GM18505 (cell line): ENCODE results near the gene EZH1.

ENCODE experiments used
- ATAC-seq: cut with Tn5 transposase; IDR thresholded peaks from one replicate; pipeline ENCODE4 v1.9.1; 2021; ENCODE audit not compliant: unreplicated experiment
- POLR2A ChIP-seq: IDR thresholded peaks from 4 replicates; pipeline ENCODE4 v1.6.1; 2011; ENCODE audit warnings: borderline replicate concordance; ENCODE audit not compliant: insufficient read depth, insufficient read length; ENCODE audit errors: extremely low read depth

Gene EZH1

DNA sequence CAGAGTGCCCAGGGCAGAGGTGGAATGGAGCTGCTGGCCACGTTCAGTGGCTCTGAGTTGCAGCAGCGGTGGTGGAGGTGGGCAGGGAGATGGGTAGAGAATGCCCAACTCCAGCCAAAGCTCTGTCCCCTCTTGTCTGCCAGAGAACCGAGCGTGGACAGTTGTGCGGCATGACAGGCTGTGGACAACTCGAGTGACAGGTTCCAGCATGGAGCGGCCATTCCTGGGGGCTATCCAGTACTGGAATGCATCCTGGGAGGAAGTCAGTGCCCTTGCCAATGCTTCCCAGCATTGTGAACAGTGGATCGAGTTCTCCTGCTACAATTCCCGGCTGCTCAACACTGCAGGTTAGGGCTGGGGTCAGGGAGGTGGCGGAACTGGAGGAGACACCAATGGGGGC lies 54.2 kb downstream of the EZH1 start:
- no peak for ATAC-seq
- no peak for TF ChIP-seq POLR2A

DNA sequence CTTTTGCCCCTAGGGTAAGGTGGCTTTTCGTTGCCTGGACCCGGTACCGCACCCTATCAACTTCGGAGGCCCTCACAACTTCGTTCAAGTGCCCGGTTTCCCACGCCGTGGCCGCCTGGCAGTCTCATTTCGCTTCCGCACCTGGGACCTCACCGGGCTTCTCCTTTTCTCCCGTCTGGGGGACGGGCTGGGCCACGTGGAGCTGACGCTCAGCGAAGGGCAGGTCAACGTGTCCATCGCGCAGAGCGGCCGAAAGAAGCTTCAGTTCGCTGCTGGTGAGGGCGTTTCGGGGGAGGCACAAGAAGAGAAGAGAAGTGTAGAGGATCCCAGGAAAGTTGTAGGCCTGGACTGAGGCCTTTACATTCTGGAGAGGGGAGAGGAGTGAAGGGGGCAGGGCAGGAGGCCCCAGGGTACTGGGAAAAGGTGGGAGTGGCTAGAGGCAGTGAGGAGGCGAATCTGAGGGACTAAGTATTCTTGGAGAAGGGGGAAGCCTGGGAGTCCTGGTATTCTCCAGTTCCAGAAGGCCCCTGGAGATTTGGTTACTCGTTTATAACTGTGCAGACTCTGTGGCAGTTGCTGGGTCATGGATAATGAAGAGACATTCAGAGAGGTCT lies 57.0 kb downstream of the EZH1 start:
- ATAC-seq: no peak
- TF ChIP-seq POLR2A: no peak

DNA sequence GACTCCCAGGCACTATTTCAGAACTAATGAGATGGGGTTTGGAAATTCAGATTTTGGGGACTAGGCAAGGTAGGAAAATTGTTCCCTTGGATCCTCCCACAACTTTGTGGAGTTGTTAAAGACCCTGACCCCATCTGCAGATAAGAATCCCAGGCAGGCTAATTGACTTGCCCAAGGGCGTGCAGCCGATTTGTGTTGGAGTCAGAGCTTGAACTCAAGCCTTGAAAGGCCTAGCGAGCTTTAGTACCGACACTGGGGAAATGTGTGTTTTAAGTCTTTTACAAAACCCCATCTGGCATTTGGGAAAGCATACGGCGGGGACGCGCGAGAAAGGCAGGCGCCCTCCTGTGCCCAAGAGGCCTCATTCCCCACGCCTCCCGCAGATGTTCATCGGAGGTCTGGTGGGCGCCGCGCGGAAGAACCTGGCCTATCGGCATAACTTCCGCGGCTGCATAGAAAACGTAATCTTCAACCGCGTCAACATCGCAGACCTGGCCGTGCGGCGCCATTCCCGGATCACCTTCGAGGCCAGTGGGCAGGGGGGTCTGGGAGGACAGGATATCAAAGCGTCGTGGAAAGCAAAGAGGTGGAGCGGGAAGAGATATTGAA lies 58.2 kb downstream of the EZH1 start:
- TF ChIP-seq POLR2A: no peak

DNA sequence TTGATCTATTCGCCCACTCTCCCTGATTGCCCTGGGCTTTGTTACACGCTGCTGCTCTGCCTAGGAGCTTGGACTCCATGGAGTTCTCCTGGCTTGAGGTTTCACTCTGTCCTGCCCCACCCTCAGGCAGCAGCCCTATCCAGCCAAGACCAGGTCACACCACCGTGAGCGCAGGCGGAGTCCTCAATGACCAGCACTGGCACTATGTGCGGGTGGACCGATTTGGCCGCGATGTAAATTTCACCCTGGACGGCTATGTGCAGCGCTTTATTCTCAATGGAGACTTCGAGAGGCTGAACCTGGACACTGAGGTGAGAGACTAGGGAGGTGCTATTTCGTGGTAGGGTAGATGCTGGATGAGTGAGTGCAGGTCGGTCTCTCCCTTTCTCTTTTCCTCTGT lies 59.0 kb downstream of the EZH1 start:
- no peak for ATAC-seq
- TF ChIP-seq POLR2A: no peak

More for the DNA sequence above, 58.2 kb downstream of the EZH1 start:
- no peak for ATAC-seq

DNA sequence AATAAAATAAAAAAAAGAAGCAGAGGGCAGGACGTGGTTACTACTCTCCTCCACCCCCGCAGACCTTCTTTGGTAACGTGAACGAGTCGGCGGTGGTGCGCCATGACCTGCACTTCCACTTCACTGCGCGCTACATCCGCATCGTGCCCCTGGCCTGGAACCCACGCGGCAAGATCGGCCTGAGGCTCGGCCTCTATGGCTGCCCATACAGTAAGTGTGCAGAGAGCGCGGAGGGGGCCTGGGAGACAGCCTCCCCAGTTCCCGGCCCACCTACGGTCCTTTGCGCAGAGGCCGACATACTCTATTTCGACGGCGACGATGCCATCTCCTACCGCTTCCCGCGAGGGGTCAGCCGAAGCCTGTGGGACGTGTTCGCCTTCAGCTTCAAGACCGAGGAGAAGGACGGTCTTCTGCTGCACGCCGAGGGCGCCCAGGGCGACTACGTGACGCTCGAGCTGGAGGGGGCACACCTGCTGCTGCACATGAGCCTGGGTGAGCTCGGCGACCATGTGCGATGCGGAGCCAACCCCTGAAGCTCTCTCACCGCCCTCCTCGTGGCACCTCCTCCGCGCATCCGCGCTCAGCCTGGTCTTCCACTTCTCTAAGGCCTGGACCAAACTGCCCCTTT lies 59.8 kb downstream of the EZH1 start:
- ATAC-seq: no peak
- TF ChIP-seq POLR2A: no peak

DNA sequence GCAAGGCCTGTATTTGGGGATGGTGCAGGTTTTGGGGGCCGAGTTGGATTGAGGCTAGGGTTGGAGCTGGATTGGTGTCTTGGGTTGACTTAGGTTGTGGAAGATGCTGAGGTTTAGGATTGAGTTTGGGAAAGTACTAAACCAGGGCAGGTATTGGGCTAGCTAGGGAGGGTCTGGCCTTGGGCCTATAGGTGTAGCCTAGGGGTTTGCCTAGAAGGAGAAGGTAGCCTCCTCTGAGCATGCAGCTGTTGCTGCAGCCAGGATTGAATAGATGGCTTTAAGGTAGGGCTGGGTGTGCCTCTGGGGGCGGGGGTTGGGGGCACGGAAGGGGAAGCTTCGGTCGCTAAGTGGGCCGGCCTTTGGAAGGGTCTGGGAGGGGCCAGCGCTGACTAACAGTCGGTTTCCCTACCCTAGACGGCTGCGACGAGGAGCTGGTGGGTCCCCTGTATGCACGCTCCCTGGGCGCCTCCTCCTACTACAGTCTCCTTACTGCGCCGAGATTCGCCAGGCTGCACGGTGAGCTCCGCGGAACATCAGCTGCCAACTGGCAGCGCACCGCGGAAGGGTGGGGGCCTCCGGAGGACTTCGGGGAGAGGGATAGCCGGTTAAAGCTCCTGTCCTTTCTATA lies 61.3 kb downstream of the EZH1 start:
- ATAC-seq: no peak
- no peak for TF ChIP-seq POLR2A

DNA sequence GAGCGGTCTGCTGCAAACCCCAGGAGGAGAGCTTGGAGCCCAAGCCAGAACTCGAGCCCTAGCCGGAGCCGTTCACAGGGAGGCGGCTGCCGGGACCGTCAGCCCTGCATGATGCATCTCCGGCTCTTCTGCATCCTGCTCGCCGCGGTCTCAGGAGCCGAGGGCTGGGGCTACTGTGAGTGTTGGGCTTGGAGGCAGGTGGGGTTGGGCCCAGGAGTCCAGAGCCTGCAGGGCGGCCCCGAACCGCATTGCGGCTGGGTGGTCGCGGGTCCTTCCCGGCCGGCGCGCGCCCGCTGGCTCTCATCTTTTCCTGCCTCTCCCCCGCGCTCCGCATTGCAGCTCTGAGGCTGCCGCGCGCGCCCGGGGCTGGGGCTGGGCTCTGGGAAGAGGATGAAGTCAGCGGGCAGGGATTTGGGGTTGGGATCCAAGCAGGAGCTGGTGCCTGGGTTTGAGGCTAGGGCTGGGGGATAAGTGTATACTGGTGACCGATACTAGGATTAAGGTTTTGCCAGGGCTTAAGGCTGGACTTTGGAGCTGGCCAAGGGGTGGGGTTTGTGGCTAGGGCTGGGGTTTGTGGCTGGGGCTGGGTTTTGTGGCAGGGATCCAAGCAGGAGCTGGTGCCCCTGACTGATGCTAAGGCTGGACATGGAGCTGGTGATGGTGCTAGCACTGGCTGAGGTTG lies 62.0 kb downstream of the EZH1 start:
- ATAC-seq: no peak
- no peak for TF ChIP-seq POLR2A

DNA sequence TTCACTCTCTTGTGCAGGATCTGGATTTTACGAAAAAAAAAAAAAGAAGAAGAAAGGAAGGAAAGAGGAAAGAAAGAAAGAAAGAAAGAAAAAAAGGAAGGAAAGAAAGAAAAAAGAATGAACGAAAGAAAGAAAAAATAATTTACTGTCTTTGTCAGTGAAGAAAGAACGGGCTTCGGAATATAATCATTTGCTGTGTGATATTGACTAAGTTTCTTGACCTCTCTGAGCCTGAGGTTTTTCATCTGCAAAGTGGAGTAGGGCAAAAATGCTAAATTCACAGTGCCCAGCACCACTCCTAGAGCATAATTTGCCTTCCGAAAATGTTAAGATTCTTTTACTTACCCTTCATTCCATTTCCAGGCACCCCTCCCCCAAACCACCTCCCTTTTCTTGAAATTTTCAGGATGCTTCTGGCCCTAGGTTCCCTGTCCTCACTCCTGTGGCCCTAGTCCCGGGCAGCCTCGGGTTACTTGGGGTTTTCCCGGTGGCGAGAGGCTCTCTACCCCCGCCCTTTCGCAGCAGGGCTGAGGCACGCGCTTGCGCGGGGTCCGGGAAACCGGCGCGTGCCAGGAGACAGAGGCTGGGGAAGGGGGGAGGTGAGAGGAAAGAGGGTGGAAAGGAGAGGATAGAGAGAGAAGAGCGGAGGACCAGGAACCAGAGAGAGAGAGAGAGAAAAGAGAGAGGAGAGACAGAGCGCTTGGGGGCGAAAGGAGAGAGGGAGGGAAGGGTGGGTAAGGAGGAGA lies 62.7 kb downstream of the EZH1 start, which contains the start of gene CNTNAP1:
Gene CNTNAP1, plus strand, starts transcription at position 556 of the 746 bp plus-strand sequence. CDS start 299 bp downstream, outside the sequence.
- no peak for ATAC-seq

DNA sequence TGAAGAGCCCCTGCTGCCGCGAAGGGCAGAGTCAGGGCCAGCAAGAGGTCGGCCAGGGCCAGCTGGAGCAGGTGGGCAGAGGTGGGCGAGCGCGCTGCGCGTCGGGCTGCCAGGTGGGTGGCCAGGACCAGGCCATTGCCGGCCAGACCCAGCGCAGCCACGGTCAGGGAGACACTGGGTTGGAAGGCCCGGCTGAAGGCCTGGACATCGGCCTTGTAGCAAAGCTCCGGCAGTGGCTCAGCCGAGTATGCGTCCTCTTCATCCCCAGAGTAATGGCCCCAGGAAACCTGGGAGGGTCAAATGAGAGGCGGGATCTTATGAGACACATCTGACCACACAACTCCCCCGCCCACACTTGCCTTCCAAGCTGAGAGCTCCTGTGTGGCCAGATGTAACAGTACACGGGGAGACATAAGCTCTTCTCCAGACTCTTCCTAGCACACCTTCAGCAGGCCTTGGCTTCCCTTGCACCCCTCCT lies 64.5 kb downstream of the EZH1 start:
- peak; percentile 46 for TF ChIP-seq POLR2A
- ATAC-seq: no peak

More for the DNA sequence above, 62.7 kb downstream of the EZH1 start, which contains the start of gene CNTNAP1:
- TF ChIP-seq POLR2A: no peak

DNA sequence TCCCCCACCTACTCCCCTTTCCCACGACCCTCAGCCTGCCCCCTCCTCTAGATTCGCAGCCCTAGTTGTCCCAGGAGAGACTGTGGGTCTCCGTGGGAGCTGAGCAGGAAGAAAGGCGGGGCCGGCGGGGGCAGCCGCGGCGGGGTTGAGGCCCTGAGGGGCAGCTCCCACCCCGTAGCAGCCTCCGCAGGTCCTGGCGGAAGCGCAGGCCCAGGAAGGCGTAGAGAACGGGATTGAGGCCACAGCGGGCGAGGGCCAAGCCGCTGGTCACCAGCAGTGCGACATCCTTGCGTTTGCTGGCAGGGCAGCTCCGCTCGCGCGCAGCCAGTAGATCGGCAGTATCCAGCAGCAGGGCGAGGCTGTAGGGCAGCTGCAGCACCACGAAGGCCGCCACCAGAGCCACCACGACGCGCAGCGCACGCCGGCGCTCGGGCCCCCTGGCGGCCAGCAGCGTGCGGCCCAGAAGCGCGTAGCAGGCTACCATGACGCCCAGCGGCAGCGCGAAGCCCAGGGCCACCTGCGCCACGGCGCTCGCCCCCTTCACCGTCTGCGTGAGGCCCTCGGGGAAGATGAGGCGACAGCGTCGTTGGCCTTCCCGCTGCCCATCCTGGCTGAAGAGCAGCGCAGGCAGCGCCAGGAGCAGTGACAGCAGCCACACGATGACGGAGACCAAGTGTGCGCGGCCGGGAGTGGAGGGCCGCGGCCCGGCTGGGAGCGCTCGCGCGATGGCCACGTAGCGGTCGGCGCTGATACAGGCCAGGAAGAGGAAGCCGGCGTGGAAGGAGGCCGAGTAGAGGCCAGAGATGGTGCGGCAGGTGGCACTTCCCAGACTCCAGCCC lies 65.1 kb downstream of the EZH1 start:
- no peak for ATAC-seq
- peak; percentile 63 for TF ChIP-seq POLR2A

DNA sequence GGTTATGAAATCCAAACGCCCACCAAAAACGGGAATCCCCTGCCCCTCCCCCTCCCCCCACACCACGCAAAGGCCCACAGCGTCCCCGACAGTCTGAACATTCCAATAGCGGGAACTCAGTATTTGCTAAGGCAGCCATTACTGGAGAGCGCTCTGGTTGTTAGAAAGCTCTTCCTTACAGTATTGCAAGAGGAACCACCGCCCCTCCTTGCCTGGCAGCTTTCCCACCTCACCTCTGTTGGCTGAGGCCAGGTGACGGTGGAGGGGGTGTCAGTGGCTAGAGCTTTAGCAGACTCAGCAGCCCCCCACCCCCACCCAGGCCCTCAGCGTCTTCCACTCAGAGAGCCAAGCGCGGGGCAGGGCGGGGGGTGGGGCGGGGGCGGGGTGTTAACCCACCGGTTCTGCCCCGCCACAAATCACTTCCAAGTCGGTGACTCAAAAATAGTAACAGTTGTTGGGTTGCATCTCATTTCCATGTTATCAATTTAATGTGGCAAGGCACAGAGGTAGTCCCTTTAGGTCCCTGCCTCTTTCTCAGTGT lies 65.8 kb downstream of the EZH1 start:
- no peak for ATAC-seq
- no peak for TF ChIP-seq POLR2A
